HG03196 (cell line): ENCODE data around the gene ZNF185.
"Not testable (repeated sequence)": the region's sequence is repeated elsewhere in the genome, so short reads cannot be mapped to it uniquely, and the experiment has no call there.

ENCODE experiments used
- ATAC-seq: cut with Tn5 transposase; IDR thresholded peaks from one replicate; pipeline ENCODE4 v1.9.1; 2021; ENCODE audit not compliant: unreplicated experiment

Gene ZNF185

GRCh38 chrX:152895121-152895520 lies 2.7 kb upstream of the ZNF185 start:
- ATAC-seq = no peak

DNA sequence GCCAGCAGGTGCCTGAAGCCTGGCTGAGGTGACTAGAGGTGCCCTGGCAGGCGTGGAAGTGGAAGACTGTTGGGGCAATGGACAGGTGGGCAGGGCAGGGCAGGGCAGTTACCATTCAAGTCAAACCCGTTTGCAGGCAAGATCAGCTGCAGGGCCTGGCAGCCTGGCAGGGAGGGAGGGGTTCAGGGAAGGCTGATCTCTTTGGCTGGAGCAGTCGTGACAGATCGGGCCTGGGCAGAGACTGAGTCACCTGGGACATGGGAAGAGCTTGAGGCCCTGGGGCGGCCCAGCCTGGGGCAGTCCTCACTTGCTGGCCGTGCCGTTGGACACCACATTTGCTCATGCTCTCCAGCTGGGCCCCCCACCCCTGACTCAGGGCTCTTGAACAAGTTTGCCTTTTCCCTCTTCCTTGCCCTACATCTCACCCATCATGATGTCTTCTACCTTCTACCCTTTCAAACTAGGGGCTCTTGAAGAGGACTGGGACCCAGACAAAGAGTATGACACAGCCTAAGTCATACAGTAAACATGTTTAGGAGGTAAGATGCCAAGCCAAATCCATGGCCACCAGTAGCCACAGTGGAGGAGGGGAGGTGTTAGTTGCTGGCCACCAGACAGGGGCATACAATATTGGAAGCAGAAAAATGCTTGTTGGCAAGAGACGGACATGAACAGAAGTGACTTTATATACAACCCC lies 2.0 kb upstream of the ZNF185 start:
- no peak for ATAC-seq

DNA sequence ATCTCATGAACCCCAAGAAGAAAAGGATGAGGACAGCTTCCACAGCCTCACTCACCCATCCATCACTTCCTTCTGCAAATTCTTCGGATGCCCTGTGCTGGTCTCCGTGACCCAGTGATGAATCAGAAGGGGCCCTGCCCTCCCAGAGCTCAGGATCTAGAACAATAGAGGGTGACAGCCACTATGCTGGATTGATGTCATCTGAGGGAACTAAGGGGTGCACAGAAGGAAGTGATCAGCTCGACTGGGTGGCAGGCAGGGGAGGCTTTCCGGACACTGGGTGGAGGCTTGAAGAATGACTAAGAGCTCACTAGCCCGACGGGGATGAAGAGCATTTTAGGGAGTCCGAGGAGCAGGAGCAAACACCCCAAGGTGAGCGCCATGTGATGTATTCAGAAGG lies 1.4 kb upstream of the ZNF185 start:
- no peak for ATAC-seq

GRCh38 chrX:152898442-152898841 lies 575 bp downstream of the ZNF185 start:
- no peak for ATAC-seq

DNA sequence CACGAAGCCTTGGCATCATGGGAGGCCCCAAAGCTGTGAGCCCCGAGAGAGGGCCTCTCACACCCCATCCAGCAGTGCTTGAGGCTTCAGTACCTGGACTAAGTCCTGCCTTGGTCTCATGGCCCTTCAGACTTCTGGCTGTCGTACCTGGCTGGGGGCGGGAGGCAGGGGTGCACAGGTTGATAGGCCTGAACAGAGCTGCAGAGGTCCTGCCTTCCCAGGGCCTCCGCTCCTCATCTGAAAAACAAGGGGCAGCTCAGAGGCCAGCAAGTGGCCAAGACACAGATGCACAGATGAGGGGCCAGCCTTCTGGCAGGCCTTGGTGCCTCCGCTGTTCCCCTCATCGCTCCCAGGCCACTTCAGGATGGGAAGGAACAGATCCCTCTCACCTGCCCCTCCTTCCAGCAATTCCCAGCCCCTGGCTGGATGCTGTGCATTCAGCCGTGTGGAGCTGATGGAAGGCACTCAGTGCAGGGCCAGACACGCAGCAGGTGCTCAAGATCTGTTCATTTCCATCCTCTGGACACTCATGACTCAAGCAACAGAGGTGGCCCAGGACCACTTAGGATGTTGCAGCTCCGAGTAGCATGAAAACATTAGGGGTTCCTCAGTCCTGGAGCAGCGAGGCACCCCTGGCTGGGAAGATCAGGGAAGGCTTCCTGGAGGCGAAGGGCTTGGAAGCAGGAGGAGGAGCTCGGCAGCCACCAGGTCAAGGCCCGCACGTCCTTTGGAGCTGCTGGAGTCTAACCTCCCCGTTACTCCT lies 1.4 kb downstream of the ZNF185 start:
- ATAC-seq = no peak

- ATAC-seq = no peak
Observed at GRCh38 chrX:152899874-152900719, 2.2 kb downstream of the ZNF185 start.

- ATAC-seq = no peak
Observed at GRCh38 chrX:152900937-152901445, 3.1 kb downstream of the ZNF185 start.

GRCh38 chrX:152901816-152902501 lies 4.1 kb downstream of the ZNF185 start:
- ATAC-seq = no peak

GRCh38 chrX:152902502-152902820 lies 4.6 kb downstream of the ZNF185 start:
- no peak for ATAC-seq

DNA sequence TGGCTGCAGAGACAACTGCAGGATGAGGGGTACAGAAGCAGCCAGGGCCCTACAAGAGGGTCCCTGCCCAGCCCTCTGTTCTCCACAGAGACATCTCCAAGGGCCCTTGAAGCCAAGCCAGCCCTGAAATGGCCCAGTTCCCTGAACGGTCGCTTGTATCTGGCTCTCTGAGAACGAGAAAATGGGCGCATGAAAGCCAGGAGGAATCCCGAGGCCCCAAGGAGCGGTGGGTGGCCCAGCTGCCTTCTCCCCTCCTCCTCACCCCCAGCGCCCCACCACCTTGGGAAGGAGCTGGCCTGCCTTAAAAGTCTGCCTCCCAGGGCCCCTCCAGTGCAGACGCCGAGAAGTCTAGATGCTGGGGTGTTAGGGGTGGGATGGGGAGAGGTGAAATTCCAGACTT lies 5.7 kb downstream of the ZNF185 start:
- no peak for ATAC-seq

DNA sequence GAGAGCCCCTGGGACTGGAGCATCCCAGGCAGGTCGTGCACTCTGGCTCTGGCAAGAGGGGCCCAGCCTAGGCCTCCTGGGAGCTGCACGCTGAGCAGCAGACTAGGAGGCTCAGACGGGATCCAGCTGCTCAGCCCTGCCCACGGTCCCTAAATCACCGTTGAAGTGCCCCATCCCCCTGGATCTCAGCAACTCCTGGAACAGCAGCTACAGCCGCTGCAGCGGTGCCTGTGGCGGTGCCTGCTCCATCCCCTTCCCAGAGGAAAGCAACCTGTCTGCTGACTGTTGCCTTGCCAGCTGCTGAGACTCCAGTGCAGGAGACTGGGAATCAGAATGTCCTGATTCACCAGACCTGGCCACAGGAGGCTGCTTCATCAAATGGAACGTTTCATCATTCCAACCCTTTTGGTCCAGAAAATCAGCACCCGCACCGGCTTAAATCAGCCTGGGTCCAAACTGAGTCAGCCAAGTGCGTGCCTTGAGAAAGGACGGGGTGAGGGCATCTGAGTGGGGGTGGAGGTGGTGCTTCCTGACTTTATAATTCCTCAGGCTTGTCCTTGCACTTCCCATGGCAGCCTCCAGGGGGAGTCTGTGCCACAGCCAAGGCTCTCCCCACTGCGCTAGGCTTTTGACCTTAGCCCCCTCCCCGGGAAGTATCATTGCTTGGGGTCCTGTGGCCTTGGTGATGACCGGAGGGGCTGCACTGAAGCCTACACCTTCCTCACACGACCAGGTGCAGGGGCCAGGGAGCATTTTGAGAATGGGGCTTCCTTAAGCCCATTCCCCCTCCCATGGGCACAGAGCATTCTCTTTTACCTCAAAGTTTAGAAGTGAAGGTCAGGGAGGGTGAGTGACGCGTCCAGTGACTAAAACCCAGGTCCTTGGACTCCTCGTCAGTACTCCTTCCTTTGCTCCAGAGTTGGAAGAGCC lies 6.5 kb downstream of the ZNF185 start:
- ATAC-seq = no peak

GRCh38 chrX:152905081-152905420 lies 7.2 kb downstream of the ZNF185 start:
- no peak for ATAC-seq

GRCh38 chrX:152907084-152907651 lies 9.3 kb downstream of the ZNF185 start:
- no peak for ATAC-seq

GRCh38 chrX:152908486-152908885 lies 10.6 kb downstream of the ZNF185 start:
- ATAC-seq = no peak

GRCh38 chrX:152910018-152910417 lies 12.2 kb downstream of the ZNF185 start:
- ATAC-seq = not testable (repeated sequence)

GRCh38 chrX:152912106-152912505 lies 14.2 kb downstream of the ZNF185 start:
- ATAC-seq = no peak

GRCh38 chrX:152912641-152913040 lies 14.8 kb downstream of the ZNF185 start:
- no peak for ATAC-seq

- no peak for ATAC-seq
Observed at GRCh38 chrX:152913346-152913745, 15.5 kb downstream of the ZNF185 start.

DNA sequence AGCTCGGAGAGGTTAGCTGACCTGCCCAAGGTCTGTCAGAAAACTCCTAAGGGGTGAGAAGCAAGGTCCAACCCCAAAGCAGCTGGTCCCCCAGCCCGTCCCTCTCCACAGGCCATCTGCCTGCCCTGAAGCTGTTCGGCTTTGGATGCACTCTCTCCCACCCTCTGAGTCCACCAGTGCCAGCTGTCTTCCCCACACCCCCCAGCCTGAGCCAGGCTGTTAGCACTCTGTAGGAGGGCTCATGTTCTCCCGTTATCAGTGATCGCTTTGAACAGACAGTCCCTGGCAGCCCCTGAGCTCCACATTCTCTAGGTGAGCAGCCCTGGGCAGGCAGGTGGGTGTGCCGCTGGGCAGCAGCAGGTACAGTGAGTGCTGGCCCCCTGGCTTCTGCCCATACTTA lies 16.0 kb downstream of the ZNF185 start:
- ATAC-seq = no peak
